Brain microvascular endothelial cell (primary cell): ENCODE data around the gene ZNF324.
"Not testable (repeated sequence)": the region's sequence is repeated elsewhere in the genome, so short reads cannot be mapped to it uniquely, and the experiment has no call there.

Source experiments
- DNase-seq: peaks from one replicate; pipeline ENCODE4 v3.0.0-alpha.2; 2020
- H3K27ac ChIP-seq: fragments of 250-450 bp; sonication (Bioruptor Pico); 2 replicates; pipeline ENCODE4 v1.5.1; 2020; ENCODE audit warnings: mild to moderate bottlenecking, moderate library complexity
- H3K27me3 ChIP-seq: fragments of 250-450 bp; sonication (Bioruptor Pico); replicated peaks from 2 replicates; pipeline ENCODE4 v1.5.1; 2020; ENCODE audit warnings: mild to moderate bottlenecking
- H3K36me3 ChIP-seq: fragments of 250-450 bp; sonication (Bioruptor Pico); replicated peaks from 2 replicates; pipeline ENCODE4 v1.5.1; 2020; ENCODE audit warnings: mild to moderate bottlenecking
- H3K4me3 ChIP-seq: 2 replicates; pipeline ENCODE4 v1.5.1; 2011; ENCODE audit warnings: low read depth, mild to moderate bottlenecking, control low read depth, low read length, moderate library complexity
- CTCF ChIP-seq: IDR thresholded peaks from 2 replicates; pipeline ENCODE4 v1.5.1; 2011; ENCODE audit warnings: low read depth, mild to moderate bottlenecking, moderate library complexity, low read length, control low read depth, inconsistent platforms; ENCODE audit errors: missing control alignments
- in situ Hi-C: cut with HindIII; loops from 2 replicates; pipeline ENCODE4 v1.10.0; 2017; ENCODE audit warnings: low sequenced_read_pairs, low pct_ligation_motif_present

Gene ZNF324

GRCh38 chr19:58469241-58470013 is 2.5 kb downstream of the ZNF324 start:
- no peak for TF ChIP-seq CTCF
- DNase-seq: no peak
- H3K4me3 ChIP-seq: no peak overlapping the region
- in situ Hi-C loops: no loop called here
- H3K36me3 ChIP-seq: peaks cover 17% of the 10 kb centered on the region
- no peak overlapping the region for H3K27ac ChIP-seq
- no peaks in the 10 kb centered on the region for H3K27me3 ChIP-seq

- in situ Hi-C loops, H3K27me3 ChIP-seq, DNase-seq, H3K27ac ChIP-seq, H3K4me3 ChIP-seq: not testable (repeated sequence)
- H3K36me3 ChIP-seq: peaks cover 17% of the 10 kb centered on the region
These were observed 4.1 kb downstream of the ZNF324 start for GRCh38 chr19:58470837-58471543.

GRCh38 chr19:58471736-58472135 is 4.9 kb downstream of the ZNF324 start:
- Histone ChIP-seq H3K4me3 (no peak overlapping the region), H3K27me3 (no peaks in the 10 kb centered on the region), H3K27ac (no peak overlapping the region), H3K36me3 (peaks cover 17% of the 10 kb centered on the region)
- in situ Hi-C loops: no loop called here
- no peak for DNase-seq
- TF ChIP-seq CTCF: no peak

- no peak for TF ChIP-seq CTCF
- Histone ChIP-seq H3K36me3 (peaks cover 17% of the 10 kb centered on the region), H3K27me3 (no peaks in the 10 kb centered on the region), H3K27ac (no peak overlapping the region), H3K4me3 (no peak overlapping the region)
- DNase-seq: no peak
- in situ Hi-C loops: no loop called here
These were observed 6.9 kb downstream of the ZNF324 start for GRCh38 chr19:58473775-58474174.

GRCh38 chr19:58474291-58474996 is 7.6 kb downstream of the ZNF324 start:
- in situ Hi-C loops: no loop called here
- no peak for TF ChIP-seq CTCF
- Histone ChIP-seq H3K27ac (peak overlapping the region; percentile 90), H3K36me3 (peaks cover 16% of the 10 kb centered on the region), H3K4me3 (no peak overlapping the region), H3K27me3 (no peaks in the 10 kb centered on the region)
- DNase-seq: peak; percentile 76
